Measurements from ENCODE around the gene C11orf97. TPM values are rescaled to one million over a fixed set of nuclear protein-coding genes. Genes with fewer than 3 reads are reported as not detected.

C11orf97 gene
- total RNA-seq, 1 experiment from 2014 or later, result not detected

- H3K79me1 ChIP-seq (ENCODE audit: insufficient read depth, low read depth, low read length, poor library complexity, severe bottlenecking), result no peaks in the 10 kb centered on the region
- no peaks in the 10 kb centered on the region for H4K20me1 ChIP-seq (ENCODE audit: control insufficient read depth, insufficient read depth, insufficient read length)
- no peak for TF ChIP-seq CTCF (conservative IDR thresholded peaks at IDR 0.05)
- H2BK120ac ChIP-seq (ENCODE audit: low read depth, low read length, poor library complexity, severe bottlenecking), result no peak overlapping the region
- H2BK20ac ChIP-seq (ENCODE audit: low read depth, low read length, poor library complexity, severe bottlenecking), result no peak overlapping the region
- H3K27ac ChIP-seq (ENCODE audit: insufficient read length, low read depth, low read length), result no peak overlapping the region
- no peak overlapping the region for H3K18ac ChIP-seq (ENCODE audit: insufficient read length, low read depth, low read length)
- Mint-ChIP-seq H3K27me3 (ENCODE audit: low read depth) (peaks cover 8% of the 10 kb centered on the region), H3K4me1 (no peaks in the 10 kb centered on the region; a peak in 1 of 4 replicates), H3K36me3 (ENCODE audit: insufficient read depth in 1 of 3, low read depth in 3 of 3) (no peaks in the 10 kb centered on the region), H3K9me3 (no peaks in the 10 kb centered on the region), H3K27ac (no peak overlapping the region), H3K4me3 (no peak overlapping the region)
- no peaks in the 10 kb centered on the region for H3K79me2 ChIP-seq (ENCODE audit: insufficient read depth, low read length)
- H3K56ac ChIP-seq (ENCODE audit: insufficient read length, low read depth, low read length), result no peak overlapping the region
- H2AFZ ChIP-seq (ENCODE audit: low read length), result no peak overlapping the region
- H4K8ac ChIP-seq (replicated peaks; ENCODE audit: insufficient read length, low read depth, low read length), result no peak overlapping the region
- no peaks in the 10 kb centered on the region for H3K27me3 ChIP-seq (ENCODE audit: insufficient read depth, low read length)
- DNase-seq, result no peak
- no peak overlapping the region for H4K5ac ChIP-seq (ENCODE audit: insufficient read length, low read depth, low read length)
- H4K91ac ChIP-seq (ENCODE audit: insufficient read length, low read depth, low read length), result no peak overlapping the region
- H3K4me2 ChIP-seq (ENCODE audit: insufficient read depth, insufficient read length, low read length), result no peak overlapping the region
- no peaks in the 10 kb centered on the region for H3K4me1 ChIP-seq (ENCODE audit: insufficient read depth, low read length)
- H2AK5ac ChIP-seq (ENCODE audit: insufficient read length, low read length), result no peak overlapping the region
- no peak overlapping the region for H2BK12ac ChIP-seq (ENCODE audit: insufficient read length, low read depth, low read length)
- no peak overlapping the region for H3K14ac ChIP-seq (ENCODE audit: insufficient read depth, low read length)
- no peaks in the 10 kb centered on the region for H3K9me3 ChIP-seq (ENCODE audit: control insufficient read depth, low read depth, low read length)
- H2BK15ac ChIP-seq (ENCODE audit: low read depth, low read length), result no peak overlapping the region
- H3T11ph ChIP-seq (ENCODE audit: low read length), result no peak overlapping the region
- H3K9ac ChIP-seq (ENCODE audit: extremely low read depth, insufficient read length, low read length), result no peak overlapping the region
- H3K23ac ChIP-seq (ENCODE audit: insufficient read length, low read depth, low read length), result no peak overlapping the region
- no peaks in the 10 kb centered on the region for H3K23me2 ChIP-seq (ENCODE audit: insufficient read length, low read depth, low read length, poor library complexity, severe bottlenecking)
- H2BK5ac ChIP-seq (ENCODE audit: insufficient read length, low read length), result no peak overlapping the region
- H3K4ac ChIP-seq (ENCODE audit: low read depth, low read length), result no peak overlapping the region
Observed at GRCh38 chr11:94536386-94536785, 24.1 kb downstream of the C11orf97 start.

Data from H9 (cell line).